ENCODE measurements around the gene ICOS. TPM values are rescaled to one million over a fixed set of nuclear protein-coding genes. Genes with fewer than 3 reads are reported as not detected.

Gene ICOS
- total and polyA plus RNA-seq, 9 of the 15 experiments (the other 6 are each of a cell fraction or from before 2014, with no cell fraction given) = not detected

DNA sequence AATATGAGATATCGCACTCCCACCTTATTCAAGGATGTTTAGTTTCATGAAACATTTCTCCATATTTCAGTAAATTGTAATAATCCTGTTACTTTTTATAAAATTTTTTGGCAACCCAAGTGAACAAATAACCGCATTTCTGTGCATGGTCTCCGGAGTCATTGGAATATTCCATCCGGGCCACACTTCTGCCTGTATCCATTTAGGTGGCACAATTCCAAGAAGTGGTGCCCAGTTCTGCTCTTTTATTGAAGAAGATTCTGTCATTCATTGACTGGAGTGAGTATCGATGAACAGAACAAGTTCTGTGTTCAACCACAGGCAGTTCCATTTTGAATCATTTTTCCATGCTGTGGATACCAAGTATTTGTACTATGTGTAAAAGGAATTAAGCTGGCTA, 26.6 kb upstream of the ICOS start:
- no TSS peak for BruUV-seq (replicated peaks)
- Histone ChIP-seq H3K27me3 (ENCODE audit: control insufficient read depth in 2 of 2, insufficient read depth in 2 of 2, low read length in 2 of 2) (no peaks in the 10 kb centered on the region; a peak in 1 of 5 replicates), H3K4me3 (no peak overlapping the region), H3K4me1 (replicated peaks in 1 of 2; ENCODE audit: control insufficient read depth in 2 of 2, insufficient read depth in 2 of 2, low read length in 2 of 2) (no peaks in the 10 kb centered on the region), H3K27ac (ENCODE audit: extremely low read depth, low read depth, low read length) (no peak overlapping the region), H3K9me3 (replicated peaks; ENCODE audit: control insufficient read depth, insufficient read depth, low read depth, low read length) (no peaks in the 10 kb centered on the region), H3K9ac (ENCODE audit: insufficient read depth in 1 of 2, low read depth in 2 of 2, low read length in 2 of 2) (no peak overlapping the region), H4K20me1 (replicated peaks; ENCODE audit: control insufficient read depth, insufficient read depth, low read length) (no peaks in the 10 kb centered on the region), H3K4me2 (ENCODE audit: insufficient read depth, low read length) (no peak overlapping the region), H3K9me1 (ENCODE audit: control insufficient read depth, insufficient read depth, low read length) (no peaks in the 10 kb centered on the region), H2AFZ (ENCODE audit: low read depth, low read length) (no peak overlapping the region), H3K36me3 (ENCODE audit: control insufficient read depth, insufficient read depth, low read length) (no peaks in the 10 kb centered on the region), H3K79me2 (ENCODE audit: control insufficient read depth, insufficient read depth, low read length) (no peaks in the 10 kb centered on the region)
- intact Hi-C loops (cut with micrococcal nuclease) (loop anchor here (5.0 kb wide), 2 partner anchors 148 to 428 kb away; no protein-coding TSS in a partner anchor), in situ Hi-C loops (cut with MboI) (no loop called here)
- no peak for FAIRE-seq
- DNase-seq (ENCODE audit: extremely low read depth in 1 of 4, low spot score in 3 of 4) = no peak
- no peak for ATAC-seq
- ChIA-PET POLR2A (no interaction called here), CTCF (ENCODE audit: low intra/inter-chr PET ratio) (no interaction called here)
- WGBS (ENCODE audit: insufficient coverage, low coverage, missing lambda C conversion rate) = 2% methylated on average over 5 of the region's 5 CpGs
- TF ChIP-seq ZNF184 (CRISPR knock-in tag; IDR thresholded peaks at IDR 0.05) = no peak
- no peak for TF ChIP-seq CHD4 (IDR thresholded peaks at IDR 0.05; ENCODE audit: insufficient read depth, insufficient replicate concordance, low read depth, low read length, poor library complexity, severe bottlenecking)
- no peak for TF ChIP-seq GTF2F1 (IDR thresholded peaks at IDR 0.05; ENCODE audit: low read depth, low read length)
- no peak for TF ChIP-seq CBFB (CRISPR knock-in tag; IDR thresholded peaks at IDR 0.05)
- no peak for TF ChIP-seq TAF1 (IDR thresholded peaks at IDR 0.05; ENCODE audit: control insufficient read depth, extremely low read depth, insufficient read depth, low read length, severe bottlenecking)
- no peak for TF ChIP-seq ZNF696 (CRISPR knock-in tag; conservative IDR thresholded peaks at IDR 0.05)
- TF ChIP-seq DLX4 (CRISPR knock-in tag; IDR thresholded peaks at IDR 0.05) = no peak
- no peak for TF ChIP-seq FOXA1 (IDR thresholded peaks at IDR 0.05; ENCODE audit: borderline replicate concordance)
- no peak for TF ChIP-seq ZNF644 (tag; IDR thresholded peaks at IDR 0.05; ENCODE audit: low read depth)
- no peak for TF ChIP-seq ATF6 (CRISPR knock-in tag; IDR thresholded peaks at IDR 0.05)
- no peak for TF ChIP-seq RBM14 (IDR thresholded peaks at IDR 0.05; ENCODE audit: borderline replicate concordance, insufficient read depth, low read depth, low read length)
- TF ChIP-seq RUNX1 (IDR thresholded peaks at IDR 0.05; ENCODE audit: low read depth) = no peak
- TF ChIP-seq, protein P1, sequence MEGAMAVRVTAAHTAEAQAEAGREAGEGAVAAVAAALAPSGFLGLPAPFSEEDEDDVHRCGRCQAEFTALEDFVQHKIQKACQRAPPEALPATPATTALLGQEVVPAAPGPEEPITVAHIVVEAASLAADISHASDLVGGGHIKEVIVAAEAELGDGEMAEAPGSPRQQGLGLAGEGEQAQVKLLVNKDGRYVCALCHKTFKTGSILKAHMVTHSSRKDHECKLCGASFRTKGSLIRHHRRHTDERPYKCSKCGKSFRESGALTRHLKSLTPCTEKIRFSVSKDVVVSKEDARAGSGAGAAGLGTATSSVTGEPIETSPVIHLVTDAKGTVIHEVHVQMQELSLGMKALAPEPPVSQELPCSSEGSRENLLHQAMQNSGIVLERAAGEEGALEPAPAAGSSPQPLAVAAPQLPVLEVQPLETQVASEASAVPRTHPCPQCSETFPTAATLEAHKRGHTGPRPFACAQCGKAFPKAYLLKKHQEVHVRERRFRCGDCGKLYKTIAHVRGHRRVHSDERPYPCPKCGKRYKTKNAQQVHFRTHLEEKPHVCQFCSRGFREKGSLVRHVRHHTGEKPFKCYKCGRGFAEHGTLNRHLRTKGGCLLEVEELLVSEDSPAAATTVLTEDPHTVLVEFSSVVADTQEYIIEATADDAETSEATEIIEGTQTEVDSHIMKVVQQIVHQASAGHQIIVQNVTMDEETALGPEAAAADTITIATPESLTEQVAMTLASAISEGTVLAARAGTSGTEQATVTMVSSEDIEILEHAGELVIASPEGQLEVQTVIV (CRISPR knock-in tag; IDR thresholded peaks at IDR 0.05; ENCODE audit: borderline replicate concordance) = no peak

All from K562 (cell line).